OCI-LY1 (cell line): ENCODE data around the gene GGN.

Experiments
- H2AFZ ChIP-seq: fragments of 200-600 bp; sonication (generic), shearing (Covaris generic); 2 replicates; pipeline ENCODE4 v1.6.0; 2014; ENCODE audit warnings: antibody characterized with exemption, mild to moderate bottlenecking, low read length
- H3F3A ChIP-seq: fragments of 200-600 bp; sonication (generic), shearing (Covaris generic); 2 replicates; pipeline ENCODE4 v1.6.0; 2014; ENCODE audit warnings: mild to moderate bottlenecking, antibody characterized with exemption, low read length, moderate library complexity; ENCODE audit not compliant: insufficient read depth
- H3K27ac ChIP-seq: fragments of 200-600 bp; sonication (generic); 2 replicates; pipeline ENCODE4 v1.5.1; 2014; ENCODE audit warnings: low read length, mixed run types, mild to moderate bottlenecking, low read depth; ENCODE audit not compliant: poor library complexity, severe bottlenecking
- H3K27me3 ChIP-seq: fragments of 200-600 bp; sonication (generic); 2 replicates; pipeline ENCODE4 v1.6.0; 2014; ENCODE audit warnings: antibody characterized with exemption, mild to moderate bottlenecking, low read length, moderate library complexity; ENCODE audit not compliant: insufficient read depth
- H3K36me3 ChIP-seq: fragments of 200-600 bp; sonication (generic); 2 replicates; pipeline ENCODE4 v1.6.1; 2014; ENCODE audit warnings: mild to moderate bottlenecking, antibody characterized with exemption, low read length, moderate library complexity, mixed read lengths; ENCODE audit not compliant: insufficient read depth
- H3K4me1 ChIP-seq: fragments of 200-600 bp; sonication (generic); 2 replicates; pipeline ENCODE4 v1.5.1; 2014; ENCODE audit warnings: mild to moderate bottlenecking, low read length, moderate library complexity; ENCODE audit not compliant: insufficient read depth, severe bottlenecking
- H3K4me2 ChIP-seq: fragments of 200-600 bp; sonication (generic), shearing (Covaris generic); 2 replicates; pipeline ENCODE4 v1.6.1; 2014; ENCODE audit warnings: low read length
- H3K4me3 ChIP-seq: fragments of 200-600 bp; sonication (generic); 2 replicates; pipeline ENCODE4 v1.5.1; 2014; ENCODE audit warnings: low read length, low read depth, mild to moderate bottlenecking, mixed read lengths; ENCODE audit not compliant: poor library complexity, severe bottlenecking
- H3K79me2 ChIP-seq: fragments of 200-600 bp; shearing (Covaris generic); 2 replicates; pipeline ENCODE4 v1.6.1; 2016; ENCODE audit warnings: mixed run types, low read length, mixed read lengths; ENCODE audit not compliant: insufficient read depth
- H3K9ac ChIP-seq: fragments of 200-600 bp; sonication (generic), shearing (Covaris generic); 2 replicates; pipeline ENCODE4 v1.6.1; 2014; ENCODE audit warnings: mild to moderate bottlenecking, low read length, mixed read lengths
- H3K9me2 ChIP-seq: fragments of 200-600 bp; sonication (generic), shearing (Covaris generic); 2 replicates; pipeline ENCODE4 v1.6.1; 2014; ENCODE audit warnings: low read depth, mild to moderate bottlenecking, low read length, mixed read lengths
- H3K9me3 ChIP-seq: fragments of 200-600 bp; shearing (Covaris generic); 2 replicates; pipeline ENCODE4 v1.6.1; 2014; ENCODE audit warnings: low read length, mixed read lengths
- H4K20me1 ChIP-seq: fragments of 200-600 bp; sonication (generic), shearing (Covaris generic); 2 replicates; pipeline ENCODE4 v1.6.0; 2016; ENCODE audit warnings: mild to moderate bottlenecking, low read length; ENCODE audit not compliant: insufficient read depth
- CTCF ChIP-seq: fragments of 200-600 bp; sonication (generic), shearing (Covaris generic); IDR thresholded peaks from 2 replicates; pipeline ENCODE4 v1.5.1; 2017; ENCODE audit warnings: mild to moderate bottlenecking, antibody characterized with exemption, low read length, moderate library complexity, mixed read lengths
- EZH2 ChIP-seq: fragments of 200-600 bp; sonication (generic), shearing (Covaris generic); IDR thresholded peaks from 2 replicates; pipeline ENCODE4 v1.8.0; 2017; ENCODE audit warnings: borderline replicate concordance, mixed run types, mild to moderate bottlenecking, antibody characterized with exemption, low read length, moderate library complexity, mixed read lengths

The GGN gene

GRCh38 chr19:38384209-38385027 lies 3.4 kb downstream of the GGN start:
- TF ChIP-seq CTCF (peak; percentile 47; the same call in 1 of the 2 replicates), EZH2 (no peak)
- Histone ChIP-seq H2AFZ (no peak overlapping the region), H3K9me2 (no peaks in the 10 kb centered on the region), H3K36me3 (peaks cover 46% of the 10 kb centered on the region), H3K79me2 (no peaks in the 10 kb centered on the region), H3K27ac (no peak overlapping the region), H3K4me1 (peaks cover 22% of the 10 kb centered on the region), H3K27me3 (no peaks in the 10 kb centered on the region), H4K20me1 (no peaks in the 10 kb centered on the region), H3K9me3 (no peaks in the 10 kb centered on the region), H3F3A (no peaks in the 10 kb centered on the region), H3K9ac (no peak overlapping the region), H3K4me2 (no peak overlapping the region), H3K4me3 (no peak overlapping the region)

- H3K9me3 ChIP-seq = no peaks in the 10 kb centered on the region
- no peak overlapping the region for H3K27ac ChIP-seq
- no peak overlapping the region for H2AFZ ChIP-seq
- H3K4me3 ChIP-seq = no peak overlapping the region
- H3K79me2 ChIP-seq = no peaks in the 10 kb centered on the region
- H3K9me2 ChIP-seq = no peaks in the 10 kb centered on the region
- H3K4me2 ChIP-seq = no peak overlapping the region
- no peaks in the 10 kb centered on the region for H3F3A ChIP-seq
- peaks cover 52% of the 10 kb centered on the region for H3K36me3 ChIP-seq
- no peaks in the 10 kb centered on the region for H3K27me3 ChIP-seq
- H3K9ac ChIP-seq = no peak overlapping the region
- H3K4me1 ChIP-seq = peaks cover 19% of the 10 kb centered on the region
- H4K20me1 ChIP-seq = no peaks in the 10 kb centered on the region
- TF ChIP-seq EZH2 (no peak), CTCF (no peak)
Measured at GRCh38 chr19:38383743-38384142, 4.1 kb downstream of the GGN start.

- H3K9me3 ChIP-seq = no peaks in the 10 kb centered on the region
- no peaks in the 10 kb centered on the region for H3K9me2 ChIP-seq
- H3K4me2 ChIP-seq = no peak overlapping the region
- no peaks in the 10 kb centered on the region for H4K20me1 ChIP-seq
- no peaks in the 10 kb centered on the region for H3F3A ChIP-seq
- no peak overlapping the region for H3K9ac ChIP-seq
- H3K27me3 ChIP-seq = no peaks in the 10 kb centered on the region
- H2AFZ ChIP-seq = no peak overlapping the region
- H3K36me3 ChIP-seq = peaks cover 52% of the 10 kb centered on the region
- peaks cover 15% of the 10 kb centered on the region for H3K4me1 ChIP-seq
- no peak for TF ChIP-seq EZH2
- no peak overlapping the region for H3K27ac ChIP-seq
- H3K4me3 ChIP-seq = no peak overlapping the region
- no peaks in the 10 kb centered on the region for H3K79me2 ChIP-seq
Measured at GRCh38 chr19:38383184-38383583, 4.7 kb downstream of the GGN start.

GRCh38 chr19:38381138-38381537 lies 6.7 kb downstream of the GGN start:
- Histone ChIP-seq H3K79me2 (peaks cover 1% of the 10 kb centered on the region), H3F3A (no peaks in the 10 kb centered on the region), H3K9ac (no peak overlapping the region), H3K36me3 (peaks cover 64% of the 10 kb centered on the region), H2AFZ (no peak overlapping the region), H3K4me2 (no peak overlapping the region), H4K20me1 (no peaks in the 10 kb centered on the region), H3K27me3 (no peaks in the 10 kb centered on the region), H3K9me3 (no peaks in the 10 kb centered on the region), H3K4me1 (peaks cover 7% of the 10 kb centered on the region), H3K4me3 (no peak overlapping the region), H3K27ac (no peak overlapping the region), H3K9me2 (no peaks in the 10 kb centered on the region)
- TF ChIP-seq EZH2 = no peak
- TF ChIP-seq CTCF = no peak
